ENCODE data around the gene OR51D1.

The OR51D1 gene

DNA sequence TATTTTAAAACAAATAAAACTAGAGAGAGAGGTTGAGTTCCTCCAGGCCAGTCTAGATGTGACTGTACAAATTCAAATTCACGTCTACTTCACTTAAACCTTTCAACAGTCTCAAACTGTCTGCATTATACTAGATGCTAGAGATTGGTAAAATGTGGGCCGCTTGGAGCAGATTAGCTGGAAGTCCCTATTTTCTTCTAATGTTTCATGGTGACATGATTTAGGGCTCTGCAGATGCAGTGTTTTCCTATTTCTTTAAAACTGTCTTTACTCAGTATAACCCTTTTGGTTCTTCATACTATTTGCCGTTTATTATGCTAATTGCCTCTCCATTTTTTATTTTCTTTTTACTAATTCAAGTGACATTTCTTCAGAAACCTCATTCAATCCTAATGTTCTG lies 26.9 kb downstream of the OR51D1 start:
- H3K4me3 ChIP-seq (ENCODE audit: low read depth, low read length), result no peak overlapping the region
- TF ChIP-seq, protein P1, sequence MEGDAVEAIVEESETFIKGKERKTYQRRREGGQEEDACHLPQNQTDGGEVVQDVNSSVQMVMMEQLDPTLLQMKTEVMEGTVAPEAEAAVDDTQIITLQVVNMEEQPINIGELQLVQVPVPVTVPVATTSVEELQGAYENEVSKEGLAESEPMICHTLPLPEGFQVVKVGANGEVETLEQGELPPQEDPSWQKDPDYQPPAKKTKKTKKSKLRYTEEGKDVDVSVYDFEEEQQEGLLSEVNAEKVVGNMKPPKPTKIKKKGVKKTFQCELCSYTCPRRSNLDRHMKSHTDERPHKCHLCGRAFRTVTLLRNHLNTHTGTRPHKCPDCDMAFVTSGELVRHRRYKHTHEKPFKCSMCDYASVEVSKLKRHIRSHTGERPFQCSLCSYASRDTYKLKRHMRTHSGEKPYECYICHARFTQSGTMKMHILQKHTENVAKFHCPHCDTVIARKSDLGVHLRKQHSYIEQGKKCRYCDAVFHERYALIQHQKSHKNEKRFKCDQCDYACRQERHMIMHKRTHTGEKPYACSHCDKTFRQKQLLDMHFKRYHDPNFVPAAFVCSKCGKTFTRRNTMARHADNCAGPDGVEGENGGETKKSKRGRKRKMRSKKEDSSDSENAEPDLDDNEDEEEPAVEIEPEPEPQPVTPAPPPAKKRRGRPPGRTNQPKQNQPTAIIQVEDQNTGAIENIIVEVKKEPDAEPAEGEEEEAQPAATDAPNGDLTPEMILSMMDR (IDR thresholded peaks at IDR 0.05; ENCODE audit: low read depth, low read length), result no peak

DNA sequence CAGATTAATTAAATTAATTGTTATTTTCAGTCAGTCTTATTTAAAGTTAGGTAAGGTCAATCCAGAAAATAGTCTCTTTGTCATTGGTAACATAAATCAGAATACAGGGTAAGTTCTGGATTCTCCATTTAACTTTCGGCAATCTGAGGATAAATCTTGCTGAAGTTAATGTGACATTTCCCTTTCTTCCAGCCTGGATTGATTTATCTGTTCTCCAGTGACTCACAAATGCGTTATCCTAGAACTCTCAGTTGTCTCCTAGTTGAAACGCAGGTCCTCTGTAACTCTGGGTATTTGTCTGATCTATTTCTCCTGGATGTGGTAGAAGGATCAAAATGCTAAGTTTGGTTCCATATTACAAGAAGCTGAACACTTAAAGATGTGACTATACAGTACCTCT lies 27.5 kb downstream of the OR51D1 start:
- H3K4me3 ChIP-seq (ENCODE audit: low read depth, low read length), result no peak overlapping the region
- TF ChIP-seq, protein P1 (IDR thresholded peaks at IDR 0.05; ENCODE audit: low read depth, low read length), result no peak

DNA sequence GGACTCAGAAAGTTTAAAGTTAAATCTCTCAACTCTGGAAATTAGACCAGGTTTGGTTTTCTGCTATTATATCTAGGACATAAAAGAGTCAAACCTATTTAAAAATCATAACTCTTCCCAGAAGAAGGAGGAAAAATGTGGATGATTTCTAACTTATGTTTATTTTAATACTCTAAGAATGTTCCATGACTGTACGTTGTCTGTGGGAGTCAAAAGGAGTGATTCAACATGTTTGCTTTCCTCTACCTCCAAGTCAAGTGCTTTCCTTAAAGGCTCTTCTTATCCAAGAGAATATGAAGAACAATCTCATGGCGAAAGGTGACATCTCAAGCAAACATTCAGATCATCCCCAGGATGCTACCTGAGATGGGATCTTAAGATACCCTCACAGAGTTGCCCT lies 28.1 kb downstream of the OR51D1 start:
- TF ChIP-seq, protein P1 (IDR thresholded peaks at IDR 0.05; ENCODE audit: low read depth, low read length), result no peak
- no peak overlapping the region for H3K4me3 ChIP-seq (ENCODE audit: low read depth, low read length)

DNA sequence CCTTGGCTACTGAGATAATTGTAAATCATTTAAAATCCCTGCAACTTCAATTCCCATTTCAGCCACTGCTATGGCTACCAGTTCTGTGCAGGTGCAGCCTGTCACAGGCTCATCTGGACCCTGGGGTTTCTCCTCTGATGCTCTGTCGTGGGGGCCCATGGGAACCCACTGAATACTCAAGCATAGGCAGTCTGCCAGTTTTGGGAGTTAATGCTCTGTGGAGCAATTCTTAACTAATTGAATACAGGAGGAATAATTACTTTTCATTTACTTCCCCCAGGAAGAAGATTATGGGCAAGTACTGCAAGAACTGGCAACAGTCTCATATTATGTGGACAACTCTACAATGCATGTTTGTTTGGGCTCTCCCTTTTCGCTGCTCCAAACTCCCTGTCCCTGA lies 34.5 kb downstream of the OR51D1 start:
- H3K4me3 ChIP-seq (ENCODE audit: low read depth, low read length), result no peak overlapping the region
- TF ChIP-seq, protein P1 (IDR thresholded peaks at IDR 0.05; ENCODE audit: low read depth, low read length), result no peak

DNA sequence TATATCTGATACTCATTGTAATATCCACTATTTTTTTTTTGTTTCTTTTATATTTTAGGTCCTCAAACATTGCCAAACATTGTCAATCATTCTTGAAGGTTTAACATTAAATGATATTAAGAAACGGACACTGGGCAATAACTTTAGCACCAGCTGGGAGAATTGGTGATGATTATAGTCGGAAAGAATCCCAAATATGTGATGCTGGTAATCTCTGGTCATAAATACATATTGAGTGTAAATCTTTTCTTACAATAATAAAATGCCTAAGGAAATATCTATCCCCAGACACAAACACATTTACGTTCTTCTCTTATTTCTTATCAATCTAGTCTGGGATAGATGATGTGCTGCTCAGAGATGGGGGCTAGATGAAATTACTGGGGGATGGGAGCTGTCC lies 35.2 kb downstream of the OR51D1 start:
- TF ChIP-seq, protein P1 (IDR thresholded peaks at IDR 0.05; ENCODE audit: low read depth, low read length), result no peak
- no peak overlapping the region for H3K4me3 ChIP-seq (ENCODE audit: low read depth, low read length)

DNA sequence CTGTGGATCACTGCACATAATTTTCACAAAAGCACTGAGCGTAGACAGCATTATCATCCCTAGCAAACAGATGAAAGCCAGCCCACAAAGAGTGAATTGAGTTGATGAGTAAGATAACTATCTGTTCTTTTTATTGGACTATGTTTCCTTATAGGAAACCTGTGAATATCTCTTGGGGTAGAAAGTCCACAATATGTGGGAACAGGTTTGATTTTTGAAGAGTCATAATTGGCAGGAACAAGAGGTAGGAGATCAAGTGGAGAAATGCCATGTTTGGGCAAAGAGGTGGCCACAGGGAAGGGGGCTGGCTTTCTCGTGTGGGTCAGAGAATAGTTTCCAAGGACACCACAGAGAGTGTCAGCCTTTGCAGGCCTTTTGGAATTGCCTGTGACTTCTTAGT lies 36.5 kb downstream of the OR51D1 start:
- TF ChIP-seq, protein P1 (IDR thresholded peaks at IDR 0.05; ENCODE audit: low read depth, low read length), result no peak
- H3K4me3 ChIP-seq (ENCODE audit: low read depth, low read length), result no peak overlapping the region

DNA sequence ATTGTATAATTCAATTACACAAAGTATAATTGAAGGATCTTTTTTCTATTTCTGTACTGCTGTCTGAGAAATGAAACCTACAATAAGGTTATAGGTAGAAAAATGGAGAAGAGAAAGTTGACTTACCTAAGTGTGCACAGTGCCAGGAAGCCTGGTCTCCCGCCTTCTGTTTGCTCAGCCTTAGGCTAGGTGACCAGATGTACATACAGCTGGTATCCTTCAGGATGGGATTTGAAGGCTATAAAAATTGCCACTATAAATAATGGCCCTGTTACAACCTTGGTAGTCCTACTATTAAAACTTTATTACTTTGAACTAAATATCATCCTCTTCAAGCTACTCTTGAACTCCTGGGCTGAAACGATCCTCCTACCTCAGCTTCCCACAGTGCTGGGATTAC lies 40.7 kb downstream of the OR51D1 start:
- H3K4me3 ChIP-seq (ENCODE audit: low read depth, low read length), result no peak overlapping the region
- TF ChIP-seq, protein P1 (IDR thresholded peaks at IDR 0.05; ENCODE audit: low read depth, low read length), result no peak

All from WI38 (cell line).